Activated T-helper 1 cell treated with anti-CD3 and anti-CD28 coated beads, Interleukin-2, amount 50 U/mL, for 16 hours (primary cell): ENCODE measurements around the gene ANKRD9.

Experiments used
- DNase-seq, 2 donors: peaks; one replicate each; pipeline ENCODE4 v3.0.0-alpha.2; 2020; ENCODE audit warnings: low read depth in 1 of 2, low spot score in 1 of 2

ANKRD9 gene

GRCh38 chr14:102499401-102500157, 10.0 kb downstream of the ANKRD9 start:
- no peak for DNase-seq

- no peak for DNase-seq
Observed at GRCh38 chr14:102498678-102499265, 10.8 kb downstream of the ANKRD9 start.

- DNase-seq = no peak
Observed at GRCh38 chr14:102497998-102498677, 11.4 kb downstream of the ANKRD9 start.

GRCh38 chr14:102496958-102497744, 12.4 kb downstream of the ANKRD9 start:
- DNase-seq = no peak

DNA sequence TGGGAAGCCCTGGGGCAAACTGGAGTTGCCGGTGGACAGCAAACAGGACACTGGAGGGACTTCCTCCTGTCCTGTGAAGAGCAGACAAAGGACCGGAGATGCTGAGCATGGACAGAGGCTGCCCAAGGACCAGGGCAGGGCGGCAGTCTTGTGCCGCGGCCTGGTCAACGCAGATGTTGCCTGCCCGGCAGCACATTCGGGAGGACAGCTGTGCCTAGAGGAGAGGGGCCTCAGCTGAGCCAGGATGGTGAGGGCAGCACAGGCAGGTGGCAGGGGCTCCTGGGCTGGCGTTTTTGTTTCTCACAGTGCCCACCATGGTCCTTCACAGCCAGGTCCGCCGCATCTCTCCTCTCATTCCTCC, 13.3 kb downstream of the ANKRD9 start:
- DNase-seq = no peak

DNA sequence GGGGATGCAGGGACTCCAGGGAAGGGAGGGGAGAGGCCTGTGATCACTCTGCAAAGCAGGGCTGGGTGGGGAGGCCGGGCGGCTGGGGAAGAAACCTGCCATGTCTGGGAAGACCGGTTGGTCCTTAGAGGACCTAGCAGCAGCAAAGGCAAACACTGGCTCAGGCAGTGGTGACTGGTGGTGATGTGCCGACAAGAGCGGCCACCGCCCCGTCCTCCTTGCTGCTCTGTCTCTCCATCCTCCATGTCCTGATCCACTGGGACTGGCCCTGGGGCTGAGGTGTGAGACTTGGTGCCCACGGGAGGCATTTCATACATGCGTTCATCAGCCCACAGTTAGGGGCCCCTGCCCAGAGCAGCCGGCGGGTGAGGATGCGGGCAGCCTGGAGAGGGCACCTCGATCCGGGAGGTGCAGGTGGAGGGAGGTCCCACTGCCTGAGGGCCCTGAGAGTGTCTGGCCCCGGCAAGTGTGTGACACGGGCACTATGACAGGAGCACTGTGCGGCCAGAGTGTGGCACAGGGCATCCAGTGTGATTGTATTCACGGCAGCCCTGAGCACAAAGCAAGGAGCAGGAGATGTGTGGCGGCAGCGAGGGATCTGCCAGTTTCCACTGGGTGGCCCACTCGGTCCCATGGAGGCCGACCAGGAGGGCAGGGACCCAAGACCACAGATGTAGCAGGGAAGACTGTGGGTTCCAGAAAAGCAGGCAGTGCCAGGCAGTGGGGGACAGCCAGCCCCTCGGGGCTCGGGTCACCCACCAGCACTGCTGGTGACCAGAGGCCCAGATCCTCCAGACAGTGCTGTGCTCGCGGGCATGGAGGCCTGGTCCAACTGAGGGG, 13.9 kb downstream of the ANKRD9 start:
- DNase-seq = no peak

GRCh38 chr14:102493585-102493984, 16.0 kb downstream of the ANKRD9 start:
- no peak for DNase-seq

- DNase-seq = no peak
Observed at GRCh38 chr14:102493096-102493495, 16.5 kb downstream of the ANKRD9 start.

GRCh38 chr14:102492531-102492910, 17.1 kb downstream of the ANKRD9 start:
- no peak for DNase-seq

GRCh38 chr14:102491786-102492530, 17.6 kb downstream of the ANKRD9 start:
- no peak for DNase-seq

DNA sequence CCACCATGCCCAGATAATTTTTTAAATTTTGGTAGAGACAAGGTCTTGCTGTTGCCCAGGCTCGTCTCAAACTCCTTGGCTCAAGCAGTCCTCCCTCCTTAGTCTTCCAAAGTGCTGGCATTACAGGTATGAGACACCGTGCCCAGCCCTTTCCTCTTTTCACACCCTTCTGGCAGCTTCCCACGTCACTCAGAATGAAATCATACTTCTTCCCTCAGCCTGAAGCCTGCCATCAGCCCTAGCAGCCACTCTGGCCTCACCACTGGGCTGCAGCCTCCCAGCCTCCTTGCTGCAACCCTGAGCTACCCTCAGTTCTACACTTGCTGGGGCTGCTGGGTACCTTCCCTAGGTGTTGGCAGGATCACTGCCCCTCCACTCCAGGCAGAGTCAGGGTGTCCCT, 18.2 kb downstream of the ANKRD9 start:
- no peak for DNase-seq

DNA sequence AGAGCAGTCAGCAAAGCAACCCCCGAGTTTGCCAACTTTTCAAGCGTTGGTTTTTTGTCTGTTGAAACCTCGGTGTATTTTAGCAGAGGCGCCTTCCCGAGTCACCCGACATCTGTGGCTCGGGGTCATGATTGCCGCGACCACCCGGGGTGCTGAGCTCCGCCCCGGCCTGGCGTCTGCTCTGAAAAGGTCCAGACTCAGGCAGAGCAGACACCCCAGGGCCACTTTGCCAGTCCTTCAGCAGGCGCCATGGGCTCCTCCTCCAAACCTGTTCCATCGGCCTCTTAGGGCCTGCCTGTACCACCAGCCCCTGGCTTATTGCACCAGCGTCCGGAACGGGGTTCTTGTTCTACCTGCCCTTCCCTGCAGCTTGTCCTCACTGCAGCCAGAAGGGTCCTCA, 19.1 kb downstream of the ANKRD9 start:
- DNase-seq = no peak

GRCh38 chr14:102487204-102487577, 22.4 kb downstream of the ANKRD9 start:
- no peak for DNase-seq

DNA sequence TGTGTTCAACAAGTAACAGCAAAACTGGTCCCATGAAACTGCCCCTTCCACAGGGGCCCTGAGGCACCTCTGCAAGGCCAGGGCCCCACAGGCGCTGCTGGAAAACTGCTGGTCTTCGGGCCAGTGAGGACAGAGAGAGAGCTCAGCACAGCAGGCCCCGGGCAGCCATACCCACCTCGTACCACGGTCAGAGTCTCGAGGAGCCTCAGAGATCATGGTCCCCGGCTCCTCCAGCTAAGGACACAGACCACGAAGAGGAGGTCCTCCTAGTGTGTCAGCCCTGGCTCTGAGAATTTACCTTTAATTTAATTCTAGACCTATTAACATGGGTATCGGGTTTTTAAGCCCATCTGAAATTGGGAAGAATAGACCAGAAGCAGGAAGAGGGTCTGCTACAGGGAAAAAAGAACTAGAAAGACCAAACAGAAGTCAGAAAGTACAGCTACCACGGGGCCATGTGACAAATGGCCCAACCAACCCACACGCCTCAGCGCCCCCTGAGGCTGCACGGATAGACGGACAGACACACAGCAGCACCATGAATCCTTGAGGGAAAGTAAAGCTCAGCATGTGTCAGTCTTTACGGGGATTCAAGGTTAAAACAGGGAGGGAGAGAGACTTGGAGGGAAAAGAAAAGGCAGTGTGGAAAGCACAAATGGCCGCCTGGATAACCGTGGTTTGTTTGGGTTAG, 22.9 kb downstream of the ANKRD9 start:
- DNase-seq = no peak

GRCh38 chr14:102485693-102486512, 23.7 kb downstream of the ANKRD9 start:
- DNase-seq = no peak

GRCh38 chr14:102484316-102484715, 25.3 kb downstream of the ANKRD9 start:
- no peak for DNase-seq

GRCh38 chr14:102481791-102482238, 27.8 kb downstream of the ANKRD9 start:
- DNase-seq = no peak

DNA sequence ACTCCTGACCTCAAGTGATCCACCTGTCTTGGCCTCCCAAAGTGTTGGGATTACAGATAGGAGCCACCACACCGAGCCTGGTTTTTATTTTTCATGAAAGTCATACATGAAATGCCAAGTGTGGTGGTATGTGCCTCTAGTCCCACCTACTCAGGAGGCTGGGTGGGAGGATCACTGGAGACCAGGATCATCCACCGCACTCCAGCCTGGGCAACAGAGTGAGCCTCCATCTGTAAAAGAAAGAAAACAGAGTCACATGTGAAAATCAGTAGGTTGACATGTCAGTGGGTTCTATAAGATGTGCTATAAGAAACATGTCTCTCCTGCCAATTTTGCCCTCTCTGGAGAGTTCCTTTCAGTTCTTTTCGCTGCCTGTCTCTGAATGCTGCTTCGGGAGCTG, 28.2 kb downstream of the ANKRD9 start:
- no peak for DNase-seq

DNA sequence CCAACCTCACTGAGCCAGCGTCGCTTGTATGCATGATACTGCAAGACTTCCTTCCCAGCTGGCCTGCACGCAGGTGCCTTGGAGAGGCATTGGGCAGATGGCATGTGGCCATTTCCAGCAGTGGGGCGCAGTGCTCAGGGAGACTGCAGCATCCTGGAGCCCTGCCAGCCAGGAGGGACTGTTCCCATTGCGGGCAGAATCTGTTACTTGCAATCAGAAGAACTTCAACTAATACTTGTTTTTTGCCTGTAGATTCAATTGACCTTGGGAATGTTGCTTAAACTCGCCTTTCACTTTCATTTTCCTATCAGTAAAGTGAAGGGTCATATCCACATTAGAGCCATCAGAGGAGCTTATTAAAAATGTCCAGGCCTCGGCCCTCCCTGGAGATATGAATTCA, 29.8 kb downstream of the ANKRD9 start:
- no peak for DNase-seq
